ENCODE data around the gene PLCH1. TPM values are rescaled to one million over a fixed set of nuclear protein-coding genes. Genes with fewer than 3 reads are reported as not detected.

Gene PLCH1
- total RNA-seq, 1 experiment from 2014 or later = 0.12 TPM

GRCh38 chr3:155663467-155664212, 81.2 kb downstream of the PLCH1 start:
- ChIA-PET POLR2A (interaction anchor here (0.6 to 2.0 kb wide), 4 partner anchors 10 to 198 kb away, joined by 3 to 5 read pairs (median 4); no protein-coding TSS in a partner anchor), CTCF (interaction anchor here (1.5 to 2.2 kb wide), 2 partner anchors 38 to 310 kb away, joined by 3 to 7 read pairs; no protein-coding TSS in a partner anchor)
- Mint-ChIP-seq H3K36me3 (ENCODE audit: insufficient read depth, unreplicated experiment) (no peaks in the 10 kb centered on the region), H3K4me1 (ENCODE audit: insufficient read depth, unreplicated experiment) (peaks cover 10% of the 10 kb centered on the region), H3K27me3 (ENCODE audit: insufficient read depth, unreplicated experiment) (no peaks in the 10 kb centered on the region), H3K27ac (ENCODE audit: low read depth, unreplicated experiment) (no peak overlapping the region), H3K4me3 (ENCODE audit: unreplicated experiment) (no peak overlapping the region), H3K9me3 (ENCODE audit: unreplicated experiment) (no peaks in the 10 kb centered on the region)
- TF ChIP-seq CTCF (IDR thresholded peaks at IDR 0.05; ENCODE audit: unreplicated experiment) = no peak
- no peak for DNase-seq (ENCODE audit: unreplicated experiment)
- no TSS peak for BruUV-seq (replicated peaks)
- intact Hi-C loops (cut with micrococcal nuclease) = no loop called here

DNA sequence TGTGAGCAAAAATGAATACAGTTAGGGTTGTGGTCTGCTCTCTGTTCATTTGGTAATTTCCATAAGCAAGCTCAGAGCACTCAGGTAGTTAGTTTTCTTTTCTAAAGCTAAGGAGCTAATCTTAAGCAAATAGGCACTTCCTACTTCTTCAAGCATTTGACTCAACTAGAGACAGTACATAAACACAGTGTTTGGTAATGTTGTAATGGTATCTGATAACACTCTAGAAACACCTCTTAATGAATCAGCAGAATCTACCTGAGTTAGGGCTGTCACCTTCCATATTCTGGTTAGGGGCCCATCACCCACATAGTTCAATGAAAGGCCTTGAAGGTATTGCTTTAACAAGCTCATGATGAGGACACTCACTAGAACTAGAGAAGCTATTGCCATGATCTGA, 83.1 kb downstream of the PLCH1 start:
- intact Hi-C loops (cut with micrococcal nuclease) = no loop called here
- POLR2A ChIA-PET = interaction anchor here (0.6 to 1.3 kb wide), 2 partner anchors 149 to 296 kb away, joined by 3 to 4 read pairs; no protein-coding TSS in a partner anchor
- CTCF ChIA-PET = interaction anchor here (0.6 to 2.2 kb wide), 4 partner anchors 40 to 310 kb away, joined by 3 to 7 read pairs (median 4); partner anchors contain the start of gene C3orf33
- BruUV-seq (replicated peaks) = no TSS peak
- no peak overlapping the region for H3K4me3 Mint-ChIP-seq (ENCODE audit: unreplicated experiment)
- DNase-seq (ENCODE audit: unreplicated experiment) = no peak
- H3K27ac Mint-ChIP-seq (ENCODE audit: low read depth, unreplicated experiment) = no peak overlapping the region
- H3K27me3 Mint-ChIP-seq (ENCODE audit: insufficient read depth, unreplicated experiment) = no peaks in the 10 kb centered on the region
- H3K9me3 Mint-ChIP-seq (ENCODE audit: unreplicated experiment) = no peaks in the 10 kb centered on the region
- H3K36me3 Mint-ChIP-seq (ENCODE audit: insufficient read depth, unreplicated experiment) = no peaks in the 10 kb centered on the region
- peaks cover 10% of the 10 kb centered on the region for H3K4me1 Mint-ChIP-seq (ENCODE audit: insufficient read depth, unreplicated experiment)
- no peak for TF ChIP-seq CTCF (IDR thresholded peaks at IDR 0.05; ENCODE audit: unreplicated experiment)

DNA sequence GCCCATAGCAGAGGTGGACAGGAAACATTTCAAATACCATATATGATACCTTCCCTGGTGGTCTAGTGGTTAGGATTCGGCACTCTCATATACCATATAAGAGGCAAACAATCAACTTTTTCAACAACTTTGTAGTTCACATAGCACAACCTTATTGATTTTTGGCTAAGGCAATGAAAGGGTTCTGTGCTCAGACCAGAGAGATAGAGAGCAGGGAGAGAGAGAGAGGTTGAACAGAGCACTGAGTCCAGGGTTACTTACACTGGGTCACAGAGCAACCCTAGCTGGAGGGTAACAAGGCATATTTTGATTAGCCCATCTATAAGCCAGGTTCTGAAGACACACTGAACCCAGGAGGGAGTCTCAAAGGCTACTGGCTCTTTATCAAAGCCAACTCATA, 83.8 kb downstream of the PLCH1 start:
- POLR2A ChIA-PET = interaction anchor here (0.6 to 1.3 kb wide), 2 partner anchors 148 to 295 kb away, joined by 3 to 4 read pairs; no protein-coding TSS in a partner anchor
- no peaks in the 10 kb centered on the region for H3K9me3 Mint-ChIP-seq (ENCODE audit: unreplicated experiment)
- H3K4me1 Mint-ChIP-seq (ENCODE audit: insufficient read depth, unreplicated experiment) = peaks cover 10% of the 10 kb centered on the region
- H3K36me3 Mint-ChIP-seq (ENCODE audit: insufficient read depth, unreplicated experiment) = no peaks in the 10 kb centered on the region
- BruUV-seq (replicated peaks) = no TSS peak
- H3K27ac Mint-ChIP-seq (ENCODE audit: low read depth, unreplicated experiment) = no peak overlapping the region
- no peaks in the 10 kb centered on the region for H3K27me3 Mint-ChIP-seq (ENCODE audit: insufficient read depth, unreplicated experiment)
- no peak overlapping the region for H3K4me3 Mint-ChIP-seq (ENCODE audit: unreplicated experiment)
- CTCF ChIA-PET = interaction anchor here (1.1 to 1.5 kb wide), 2 partner anchors 145 to 309 kb away, joined by 3 to 4 read pairs; partner anchors contain the start of gene C3orf33
- intact Hi-C loops (cut with micrococcal nuclease) = no loop called here
- no peak for DNase-seq (ENCODE audit: unreplicated experiment)
- no peak for TF ChIP-seq CTCF (IDR thresholded peaks at IDR 0.05; ENCODE audit: unreplicated experiment)

GRCh38 chr3:155658671-155659261, 86.1 kb downstream of the PLCH1 start:
- intact Hi-C loops (cut with micrococcal nuclease) = no loop called here
- no peaks in the 10 kb centered on the region for H3K4me1 Mint-ChIP-seq (ENCODE audit: insufficient read depth, unreplicated experiment)
- TF ChIP-seq CTCF (IDR thresholded peaks at IDR 0.05; ENCODE audit: unreplicated experiment) = no peak
- ChIA-PET CTCF (interaction anchor here (0.6 kb wide), 2 partner anchors 23 to 152 kb away, joined by 3 to 4 read pairs; no protein-coding TSS in a partner anchor), POLR2A (no interaction called here)
- no peaks in the 10 kb centered on the region for H3K27me3 Mint-ChIP-seq (ENCODE audit: insufficient read depth, unreplicated experiment)
- H3K4me3 Mint-ChIP-seq (ENCODE audit: unreplicated experiment) = no peak overlapping the region
- no TSS peak for BruUV-seq (replicated peaks)
- H3K36me3 Mint-ChIP-seq (ENCODE audit: insufficient read depth, unreplicated experiment) = no peaks in the 10 kb centered on the region
- H3K27ac Mint-ChIP-seq (ENCODE audit: low read depth, unreplicated experiment) = no peak overlapping the region
- no peak for DNase-seq (ENCODE audit: unreplicated experiment)
- H3K9me3 Mint-ChIP-seq (ENCODE audit: unreplicated experiment) = no peaks in the 10 kb centered on the region
